GM20000 (cell line): ENCODE data around the gene PI4KA.

Experiments used
- DNase-seq: peaks from one replicate; pipeline ENCODE4 v3.0.0; 2012; ENCODE audit warnings: low spot score
- TF ChIP-seq, protein P1 (sequence below): IDR thresholded peaks from 2 replicates; pipeline ENCODE4 v1.5.1; 2012; ENCODE audit warnings: mild to moderate bottlenecking, control low read depth; ENCODE audit errors: extremely low read depth, missing control alignments

Gene PI4KA

DNA sequence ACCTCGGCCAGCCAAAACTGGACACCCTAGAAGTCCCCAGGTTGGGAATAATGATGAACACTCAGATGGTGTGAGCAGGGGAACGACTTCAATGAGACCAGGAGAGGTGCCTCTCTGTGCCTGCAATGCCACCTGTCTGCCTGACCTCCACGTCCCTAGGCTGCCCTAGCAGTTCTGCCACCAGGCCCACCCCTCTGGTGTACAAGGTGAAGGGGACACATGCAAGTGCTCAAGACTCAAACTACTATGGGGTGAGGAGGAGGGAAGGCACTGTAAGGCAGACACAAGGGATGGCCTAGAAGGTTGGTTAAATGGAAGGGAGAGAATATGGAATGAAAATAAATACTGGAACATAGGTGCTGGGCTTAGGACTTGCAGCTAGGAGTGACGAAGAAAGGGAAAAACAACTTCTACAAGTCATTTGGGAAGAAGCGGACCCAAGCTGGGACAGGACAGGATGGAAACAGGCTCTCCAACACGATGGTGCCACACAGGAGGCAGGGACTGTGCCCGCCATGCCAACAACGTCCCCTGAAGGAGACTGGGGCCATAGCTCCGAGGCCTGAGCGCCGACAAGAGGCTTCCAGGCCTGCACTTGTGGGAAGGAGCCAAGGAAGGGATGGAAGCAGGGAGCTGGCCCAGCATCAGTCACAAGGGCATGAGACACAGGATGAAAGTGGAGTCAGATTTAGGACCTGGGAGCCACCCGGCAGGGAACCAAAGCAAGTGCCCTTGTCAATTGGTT is 66.2 kb downstream of the PI4KA start:
- no peak for DNase-seq
- TF ChIP-seq, protein P1, sequence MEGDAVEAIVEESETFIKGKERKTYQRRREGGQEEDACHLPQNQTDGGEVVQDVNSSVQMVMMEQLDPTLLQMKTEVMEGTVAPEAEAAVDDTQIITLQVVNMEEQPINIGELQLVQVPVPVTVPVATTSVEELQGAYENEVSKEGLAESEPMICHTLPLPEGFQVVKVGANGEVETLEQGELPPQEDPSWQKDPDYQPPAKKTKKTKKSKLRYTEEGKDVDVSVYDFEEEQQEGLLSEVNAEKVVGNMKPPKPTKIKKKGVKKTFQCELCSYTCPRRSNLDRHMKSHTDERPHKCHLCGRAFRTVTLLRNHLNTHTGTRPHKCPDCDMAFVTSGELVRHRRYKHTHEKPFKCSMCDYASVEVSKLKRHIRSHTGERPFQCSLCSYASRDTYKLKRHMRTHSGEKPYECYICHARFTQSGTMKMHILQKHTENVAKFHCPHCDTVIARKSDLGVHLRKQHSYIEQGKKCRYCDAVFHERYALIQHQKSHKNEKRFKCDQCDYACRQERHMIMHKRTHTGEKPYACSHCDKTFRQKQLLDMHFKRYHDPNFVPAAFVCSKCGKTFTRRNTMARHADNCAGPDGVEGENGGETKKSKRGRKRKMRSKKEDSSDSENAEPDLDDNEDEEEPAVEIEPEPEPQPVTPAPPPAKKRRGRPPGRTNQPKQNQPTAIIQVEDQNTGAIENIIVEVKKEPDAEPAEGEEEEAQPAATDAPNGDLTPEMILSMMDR = no peak

DNA sequence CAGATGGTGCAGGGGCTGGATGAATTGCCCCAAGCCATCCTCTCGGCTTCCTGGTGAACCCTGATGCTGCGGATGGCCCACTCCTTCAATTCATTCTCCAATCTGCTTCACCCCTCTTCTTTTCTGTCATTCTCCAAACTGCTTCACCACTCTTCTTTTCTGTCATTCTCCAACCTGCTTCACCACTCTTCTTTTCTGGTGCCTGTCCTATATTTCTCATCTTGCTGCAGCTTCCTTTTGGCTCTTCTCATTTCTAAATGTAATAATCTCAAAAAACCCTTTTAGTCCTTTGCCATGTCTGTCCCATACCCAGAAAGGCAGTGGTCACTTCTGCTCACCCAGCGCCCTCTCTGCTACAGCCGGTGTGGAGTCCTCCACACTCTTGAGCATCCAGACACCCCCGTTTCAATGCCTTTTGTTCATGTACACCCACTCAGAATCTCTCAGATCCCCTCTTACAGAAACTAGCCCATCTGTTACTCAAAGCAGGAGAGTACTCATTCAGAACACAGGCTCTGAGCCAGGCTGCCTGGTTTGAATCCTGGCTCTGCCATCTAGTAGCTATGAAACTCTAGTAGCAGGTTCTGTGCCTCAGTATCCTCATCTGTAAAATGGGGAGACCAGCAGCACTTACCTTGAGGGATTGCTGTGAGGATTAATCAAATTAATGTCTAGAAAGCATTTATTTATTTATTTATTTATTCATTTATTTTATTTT is 69.8 kb downstream of the PI4KA start:
- TF ChIP-seq, protein P1 = no peak
- no peak for DNase-seq

DNA sequence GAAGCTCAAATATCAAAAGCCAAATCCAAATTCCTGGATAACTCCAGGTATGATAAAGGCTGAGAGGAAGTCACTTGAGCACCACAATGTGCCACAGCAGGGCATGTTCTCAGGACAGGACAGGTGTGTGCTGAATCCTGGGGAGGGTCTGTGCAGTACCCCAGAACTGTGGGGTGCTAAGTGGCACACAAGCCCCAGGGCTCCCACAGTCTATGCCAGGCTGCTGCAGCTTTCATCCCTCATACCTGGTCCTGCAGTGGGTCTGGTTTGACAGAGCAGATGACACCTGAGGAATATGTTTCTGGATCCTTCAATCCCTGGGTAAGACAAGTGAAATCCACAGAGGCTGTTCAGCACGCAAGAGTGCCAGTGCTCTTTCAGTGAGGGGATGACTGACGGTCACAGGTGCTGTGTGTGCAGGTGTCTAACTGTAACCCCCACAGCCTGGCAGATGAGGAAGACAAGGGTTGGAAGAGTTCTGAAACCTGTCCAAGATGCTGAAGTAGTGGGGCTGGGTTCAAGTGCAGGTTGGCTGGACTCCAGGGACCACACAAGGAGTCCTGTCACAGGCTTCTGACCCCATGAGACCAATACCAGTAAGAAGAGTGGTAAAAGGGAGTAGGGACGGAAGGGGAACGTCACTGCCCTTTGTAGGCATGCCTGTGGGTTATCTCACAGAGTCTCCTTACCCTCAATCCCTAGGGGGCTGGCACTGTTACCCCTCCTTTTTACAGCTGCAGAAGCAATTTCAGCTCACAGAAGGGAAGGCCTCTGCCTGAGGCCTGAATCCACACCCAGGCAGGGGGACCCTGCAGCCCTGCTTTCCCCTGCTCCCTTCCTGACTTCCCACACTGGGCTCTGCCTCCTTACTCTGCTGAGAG is 70.6 kb downstream of the PI4KA start:
- no peak for DNase-seq
- TF ChIP-seq, protein P1 = no peak

DNA sequence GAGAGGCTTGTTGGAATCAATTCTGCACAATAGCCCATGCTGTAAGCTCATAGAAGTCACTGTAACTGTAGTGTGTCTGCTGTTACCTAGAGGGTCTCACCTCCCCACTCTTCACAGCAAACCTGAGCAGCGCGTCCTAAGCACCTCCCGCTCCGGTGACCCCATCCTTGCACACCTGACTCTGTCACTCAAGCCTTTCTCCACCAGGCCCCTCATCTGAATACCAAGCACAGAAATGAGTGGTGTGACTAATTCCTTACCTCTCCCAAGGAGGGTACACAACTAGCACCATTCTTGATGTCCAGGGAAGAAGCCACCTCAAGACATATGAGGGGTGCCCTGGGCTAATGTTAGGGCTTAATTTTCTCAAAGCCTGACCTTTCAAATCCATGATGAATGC is 71.4 kb downstream of the PI4KA start:
- DNase-seq = no peak
- TF ChIP-seq, protein P1 = no peak

DNA sequence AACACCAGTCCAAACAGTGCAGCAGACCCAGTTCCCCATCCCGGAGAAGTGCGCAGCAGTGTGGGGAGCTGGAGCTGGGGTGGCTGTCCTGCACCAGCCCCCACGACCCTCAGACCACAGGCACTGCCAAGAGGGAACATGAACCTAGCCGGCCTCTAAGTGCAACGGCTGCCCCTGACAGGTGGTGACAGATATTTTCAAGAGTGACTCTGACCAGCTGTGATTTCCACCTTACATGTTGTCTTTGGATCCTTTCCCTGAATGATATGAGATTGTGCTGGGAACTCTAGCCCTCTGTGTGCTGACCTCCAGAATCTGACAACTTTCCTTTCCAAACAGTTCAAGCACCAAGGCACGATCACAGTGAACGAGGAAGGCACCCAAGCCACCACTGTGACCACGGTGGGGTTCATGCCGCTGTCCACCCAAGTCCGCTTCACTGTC is 72.1 kb downstream of the PI4KA start:
- TF ChIP-seq, protein P1 = no peak
- no peak for DNase-seq

DNA sequence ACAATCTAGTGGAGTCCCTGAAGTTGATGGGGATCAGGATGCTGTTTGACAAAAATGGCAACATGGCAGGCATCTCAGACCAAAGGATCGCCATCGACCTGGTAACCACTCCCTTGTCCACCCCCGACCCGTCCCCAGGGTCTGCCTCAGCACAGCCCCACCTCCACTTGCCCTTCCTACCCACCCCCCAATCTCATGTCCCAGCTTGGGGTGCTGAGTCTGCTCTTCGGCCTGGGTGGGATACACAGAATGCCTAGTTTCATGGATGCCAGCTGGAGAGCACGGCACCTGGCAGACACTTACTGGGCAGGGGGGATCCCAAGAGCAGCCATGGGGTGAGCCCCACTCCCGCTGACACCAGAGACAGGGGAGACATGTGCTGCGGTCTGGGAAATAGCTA is 72.6 kb downstream of the PI4KA start:
- TF ChIP-seq, protein P1 = no peak
- no peak for DNase-seq
